Esophagus (tissue), 2 donors: Measurements from ENCODE around the gene PCDH9. TPM values are rescaled to one million over a fixed set of nuclear protein-coding genes. Genes with fewer than 3 reads are reported as not detected.

Source experiments
- H3K27ac ChIP-seq, 2 donors: one replicate each; pipeline ENCODE4 v1.5.1; 2013; ENCODE audit warnings: low read depth in 2 of 2, mild to moderate bottlenecking in 2 of 2, inconsistent platforms in 1 of 2, low read length in 1 of 2, moderate library complexity in 1 of 2
- H3K27me3 ChIP-seq, 2 donors: one replicate each; pipeline ENCODE4 v1.6.1; 2013; ENCODE audit warnings: low read length in 2 of 2, control low read depth in 1 of 2, mild to moderate bottlenecking in 1 of 2; ENCODE audit not compliant: insufficient read depth in 2 of 2, control insufficient read depth in 1 of 2
- H3K36me3 ChIP-seq, 2 donors: one replicate each; pipeline ENCODE4 v1.6.1; 2013; ENCODE audit warnings: low read length in 1 of 2; ENCODE audit not compliant: control insufficient read depth in 2 of 2, insufficient read depth in 2 of 2
- H3K4me1 ChIP-seq, 2 donors: one replicate each; pipeline ENCODE4 v1.6.1; 2013; ENCODE audit warnings: low read length in 1 of 2; ENCODE audit not compliant: control insufficient read depth in 2 of 2, insufficient read depth in 2 of 2
- H3K4me3 ChIP-seq, 2 donors: one replicate each; pipeline ENCODE4 v1.5.1; 2013; ENCODE audit warnings: low read length in 2 of 2, mild to moderate bottlenecking in 2 of 2, low read depth in 1 of 2, moderate library complexity in 1 of 2
- H3K9me3 ChIP-seq, 2 donors: one replicate each; pipeline ENCODE4 v1.6.1; 2013; ENCODE audit warnings: mild to moderate bottlenecking in 2 of 2, low read depth in 1 of 2, low read length in 1 of 2, moderate library complexity in 1 of 2; ENCODE audit not compliant: control insufficient read depth in 2 of 2, insufficient read depth in 1 of 2
- WGBS, 2 donors: extraction: QIAGEN DNeasy Blood & Tissue Kit; methylation state at CpG; one replicate each; pipeline ENCODE4 v1.1.7; 2013; 5-methylcytosine and 5-hydroxymethylcytosine counted together
- polyA plus RNA-seq, 2 donors: library from polyadenylated mRNA; stranded (reverse); fragments of 200-250 nt; gene quantifications; one replicate each; pipeline ENCODE4 v1.2.3, GENCODE V29; 2013
- donor health status: healthy with polysubstance abuse.
- donor health status: Bipolar disorder and iron deficiency.

PCDH9 gene
- polyA plus RNA-seq, 2 donors = 0.12 to 0.14 TPM

DNA sequence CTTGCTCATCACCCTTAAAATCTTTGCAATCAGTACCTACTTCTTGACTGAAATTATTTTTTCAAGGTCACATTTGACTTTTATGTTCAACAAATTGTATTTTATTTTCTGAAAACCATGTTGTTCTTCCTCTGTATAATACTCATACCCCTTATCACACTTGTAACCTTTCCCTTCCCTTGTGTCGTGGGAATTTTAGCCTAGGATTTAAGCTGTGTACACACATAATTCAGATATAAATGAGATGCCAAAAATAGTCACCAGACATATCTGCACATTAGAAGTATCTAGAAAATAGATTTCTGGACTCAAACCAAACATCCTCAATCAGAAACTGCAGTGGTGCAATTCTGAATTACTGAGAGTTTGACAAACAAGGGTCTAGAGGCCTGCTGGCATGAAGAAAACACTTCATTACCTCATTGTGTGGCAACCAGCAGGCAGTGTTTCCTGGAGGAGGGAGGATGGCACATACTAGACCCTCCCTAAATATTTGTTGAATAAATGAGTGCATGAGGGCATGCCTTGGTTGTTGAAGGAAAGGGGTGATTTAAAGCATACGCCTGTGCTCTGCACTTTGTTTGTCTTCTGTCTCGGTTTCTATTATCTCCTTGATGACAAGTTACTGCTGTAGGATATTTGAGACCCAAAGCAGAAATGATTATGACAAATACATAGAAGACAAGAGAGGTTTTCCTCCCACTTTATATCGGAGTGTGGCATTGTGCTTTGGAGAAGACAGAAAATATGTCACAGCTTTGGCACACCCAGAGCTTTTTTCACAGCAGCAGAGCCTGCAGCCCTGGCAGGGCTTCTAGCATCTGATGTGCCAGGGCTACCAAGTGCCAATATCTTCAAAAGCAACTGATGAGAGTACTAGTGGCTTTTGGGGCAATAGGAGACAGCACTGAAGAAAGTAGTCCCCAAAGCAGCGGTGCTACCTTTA is 881.1 kb downstream of the PCDH9 start:
- Histone ChIP-seq H3K4me3 (no peak overlapping the region), H3K27me3 (no peaks in the 10 kb centered on the region), H3K9me3 (no peaks in the 10 kb centered on the region), H3K4me1 (no peaks in the 10 kb centered on the region), H3K36me3 (no peaks in the 10 kb centered on the region), H3K27ac (no peak overlapping the region)
- 47 to 55% methylated on average over 5 of the region's 5 CpGs for WGBS, 2 donors

DNA sequence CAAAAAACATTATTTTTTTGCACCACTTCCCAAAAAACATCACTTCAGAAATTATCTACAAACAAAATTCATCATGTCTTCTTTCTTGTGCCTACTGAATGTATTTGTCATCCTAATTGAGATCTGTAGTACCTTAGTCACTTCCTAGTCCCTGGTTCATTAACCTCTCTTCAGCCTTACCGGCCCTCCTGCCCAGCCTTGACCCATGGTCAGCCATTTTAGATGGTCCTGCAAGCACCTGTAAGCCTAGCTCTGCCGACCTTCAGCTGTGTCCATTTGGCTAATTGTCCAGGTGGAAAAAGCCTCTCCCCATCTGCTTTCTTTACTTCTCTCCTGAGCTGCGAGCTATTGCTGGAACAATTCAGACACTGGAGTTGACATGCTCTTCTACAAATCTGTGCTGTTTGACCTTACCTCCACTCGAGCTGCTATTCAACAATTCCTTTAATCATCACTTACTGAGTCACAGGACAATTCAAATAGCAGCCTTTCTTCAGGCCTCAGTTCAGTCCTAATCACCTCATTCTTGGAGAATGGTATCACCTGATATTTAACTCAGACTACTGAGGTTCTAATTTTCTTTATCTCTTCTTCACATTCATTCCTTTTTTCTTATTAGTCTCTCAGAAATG is 882.5 kb downstream of the PCDH9 start:
- H3K9me3 ChIP-seq = no peaks in the 10 kb centered on the region
- H3K27ac ChIP-seq = no peak overlapping the region
- H3K36me3 ChIP-seq = no peaks in the 10 kb centered on the region
- no peaks in the 10 kb centered on the region for H3K4me1 ChIP-seq
- 85 to 88% methylated on average over 4 of the region's 4 CpGs for WGBS, 2 donors
- H3K27me3 ChIP-seq = no peaks in the 10 kb centered on the region
- H3K4me3 ChIP-seq = no peak overlapping the region

DNA sequence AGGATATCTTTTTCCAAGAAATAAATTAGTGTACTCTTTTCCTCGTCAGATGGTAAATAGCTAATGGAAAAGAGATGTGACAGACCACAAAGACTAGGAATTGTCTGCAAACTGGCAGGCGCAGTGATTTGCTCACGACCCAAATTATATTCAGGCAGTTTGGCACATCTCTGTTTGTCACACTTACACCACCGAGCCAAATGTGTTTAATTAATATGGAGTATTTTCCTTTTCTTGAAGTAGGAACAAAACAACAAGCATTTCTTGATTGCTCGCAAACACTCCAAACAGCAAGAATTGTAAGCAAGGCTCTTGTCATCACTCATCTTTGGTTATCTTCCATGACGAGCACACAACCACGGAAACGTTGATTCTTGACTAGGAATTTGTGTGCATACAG is 884.2 kb downstream of the PCDH9 start:
- no peaks in the 10 kb centered on the region for H3K27me3 ChIP-seq
- no peaks in the 10 kb centered on the region for H3K9me3 ChIP-seq
- no peaks in the 10 kb centered on the region for H3K36me3 ChIP-seq
- no peaks in the 10 kb centered on the region for H3K4me1 ChIP-seq
- 79 to 80% methylated on average over 8 of the region's 8 CpGs for WGBS, 2 donors
- H3K4me3 ChIP-seq = no peak overlapping the region
- no peak overlapping the region for H3K27ac ChIP-seq

DNA sequence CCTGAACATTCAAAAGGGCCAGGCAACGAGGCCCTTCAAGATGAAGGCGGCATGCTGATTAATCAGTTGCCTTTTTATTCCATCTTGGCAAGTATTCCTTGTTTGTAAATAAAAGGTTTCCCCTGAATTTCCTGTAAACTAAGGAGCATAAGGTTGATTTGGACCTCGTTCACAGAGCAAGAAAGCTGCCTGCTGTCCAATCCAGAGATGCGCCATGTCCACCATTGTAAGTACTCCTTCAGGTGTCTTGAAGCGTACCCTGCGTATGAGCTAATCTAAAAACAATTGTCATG is 884.7 kb downstream of the PCDH9 start:
- WGBS, 2 donors = 80 to 85% methylated on average over 6 of the region's 6 CpGs

DNA sequence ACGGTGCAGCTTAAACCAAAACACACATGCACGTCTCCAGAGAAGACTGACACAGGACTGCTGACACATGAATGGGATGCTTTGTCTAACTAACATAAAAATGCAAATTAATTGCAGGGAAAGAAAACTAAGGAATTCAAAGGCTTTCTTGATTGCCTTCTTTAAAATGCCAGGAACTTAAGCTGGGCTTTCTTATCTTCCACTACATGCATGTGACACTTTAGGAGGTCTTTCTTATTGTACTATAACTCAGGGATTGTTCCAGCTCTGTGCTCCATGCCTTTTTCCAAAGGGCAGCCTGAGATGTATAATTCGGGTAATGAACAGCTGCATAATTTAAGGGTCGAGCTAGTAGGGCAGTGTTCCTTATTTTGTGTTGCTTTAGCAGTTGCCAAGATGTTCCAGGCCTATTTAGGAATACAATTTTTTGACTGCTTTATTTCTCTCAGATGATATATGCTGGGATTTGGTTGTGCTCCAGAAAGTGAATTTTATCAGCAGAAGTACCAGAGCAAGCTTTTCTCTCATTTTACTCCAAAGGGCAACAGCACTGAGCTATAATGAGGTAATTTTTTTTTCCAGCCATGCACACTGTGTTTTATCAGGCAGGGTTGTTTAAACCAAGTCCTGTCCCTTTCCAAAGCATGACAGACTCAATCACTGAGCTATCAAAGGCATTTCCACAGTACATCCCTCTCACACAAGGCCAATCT is 885.2 kb downstream of the PCDH9 start:
- H3K27me3 ChIP-seq = no peaks in the 10 kb centered on the region
- 66 to 73% methylated on average over 4 of the region's 4 CpGs for WGBS, 2 donors
- H3K4me3 ChIP-seq = no peak overlapping the region
- no peaks in the 10 kb centered on the region for H3K4me1 ChIP-seq
- no peak overlapping the region for H3K27ac ChIP-seq
- H3K9me3 ChIP-seq = no peaks in the 10 kb centered on the region
- no peaks in the 10 kb centered on the region for H3K36me3 ChIP-seq

More for the DNA sequence above, 884.7 kb downstream of the PCDH9 start:
- Histone ChIP-seq H3K4me3 (no peak overlapping the region), H3K36me3 (no peaks in the 10 kb centered on the region), H3K4me1 (no peaks in the 10 kb centered on the region), H3K9me3 (no peaks in the 10 kb centered on the region), H3K27me3 (no peaks in the 10 kb centered on the region), H3K27ac (no peak overlapping the region)

DNA sequence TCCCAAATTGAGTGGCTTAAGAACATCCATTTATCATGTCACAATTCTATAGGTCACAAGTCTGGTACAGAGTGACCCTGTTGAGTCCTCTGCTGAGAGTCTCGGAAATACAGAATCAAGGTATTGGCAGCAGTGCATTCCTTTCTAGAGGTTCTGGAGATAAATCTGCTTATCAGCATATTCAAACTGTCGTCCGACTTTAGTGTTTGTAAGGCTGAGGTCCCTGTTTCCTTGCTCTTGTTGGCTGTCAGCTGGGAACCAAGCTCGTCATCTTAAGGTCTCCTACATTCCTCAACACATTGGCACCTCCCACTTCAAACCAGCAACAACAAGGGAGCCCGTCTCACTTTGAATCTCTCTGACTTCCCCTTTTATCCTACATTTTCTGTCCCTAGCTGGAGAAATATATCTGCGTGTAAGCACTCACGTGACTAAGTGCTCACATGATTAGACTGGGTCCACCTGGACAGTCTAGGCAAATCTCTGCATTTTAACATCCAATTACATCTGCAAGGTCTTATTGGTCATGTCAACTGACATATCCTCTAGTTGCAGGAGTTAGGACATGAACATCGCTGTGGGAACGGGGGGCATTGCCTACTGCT is 886.8 kb downstream of the PCDH9 start:
- no peaks in the 10 kb centered on the region for H3K9me3 ChIP-seq
- no peak overlapping the region for H3K27ac ChIP-seq
- H3K4me1 ChIP-seq = no peaks in the 10 kb centered on the region
- 82 to 89% methylated on average over 9 of the region's 9 CpGs for WGBS, 2 donors
- H3K4me3 ChIP-seq = no peak overlapping the region
- no peaks in the 10 kb centered on the region for H3K36me3 ChIP-seq
- no peaks in the 10 kb centered on the region for H3K27me3 ChIP-seq

DNA sequence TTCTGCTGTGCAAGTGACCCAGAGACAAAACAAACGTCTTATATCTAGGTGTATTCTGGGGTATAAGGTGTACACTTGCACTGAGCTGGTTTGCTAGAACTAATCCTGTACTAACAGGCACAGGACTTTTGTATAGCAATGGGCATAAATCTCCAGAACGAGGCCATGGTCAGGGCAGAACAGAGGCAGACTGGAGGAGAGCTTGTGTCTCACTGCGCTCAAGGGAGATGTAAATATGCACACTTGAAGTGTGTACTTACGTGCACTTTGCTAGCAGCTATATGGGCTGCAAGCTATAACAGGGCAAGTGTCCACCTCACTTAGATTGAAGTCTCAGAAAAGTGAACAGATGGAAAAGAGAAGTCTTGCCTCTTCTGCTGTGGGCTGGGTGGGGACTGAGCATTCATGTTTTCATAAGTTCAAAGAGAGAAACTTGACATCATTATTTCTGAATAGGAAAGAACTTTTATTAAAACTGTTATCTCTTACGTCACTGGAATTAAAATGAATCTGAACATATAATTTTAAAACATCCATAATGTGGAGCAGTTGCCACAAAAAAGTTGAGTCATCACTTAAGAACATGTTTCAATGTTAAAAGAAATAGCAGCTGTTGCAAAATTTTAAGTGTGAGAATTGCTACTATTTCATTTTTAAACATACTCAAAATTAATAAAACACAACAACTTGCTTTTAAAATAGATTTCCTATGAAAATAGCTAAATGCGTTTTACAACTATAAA is 888.3 kb downstream of the PCDH9 start:
- H3K36me3 ChIP-seq = no peaks in the 10 kb centered on the region
- H3K4me3 ChIP-seq = no peak overlapping the region
- WGBS, 2 donors = 82 to 84% methylated on average over 6 of the region's 6 CpGs
- H3K27ac ChIP-seq = no peak overlapping the region
- no peaks in the 10 kb centered on the region for H3K4me1 ChIP-seq
- no peaks in the 10 kb centered on the region for H3K9me3 ChIP-seq
- no peaks in the 10 kb centered on the region for H3K27me3 ChIP-seq

DNA sequence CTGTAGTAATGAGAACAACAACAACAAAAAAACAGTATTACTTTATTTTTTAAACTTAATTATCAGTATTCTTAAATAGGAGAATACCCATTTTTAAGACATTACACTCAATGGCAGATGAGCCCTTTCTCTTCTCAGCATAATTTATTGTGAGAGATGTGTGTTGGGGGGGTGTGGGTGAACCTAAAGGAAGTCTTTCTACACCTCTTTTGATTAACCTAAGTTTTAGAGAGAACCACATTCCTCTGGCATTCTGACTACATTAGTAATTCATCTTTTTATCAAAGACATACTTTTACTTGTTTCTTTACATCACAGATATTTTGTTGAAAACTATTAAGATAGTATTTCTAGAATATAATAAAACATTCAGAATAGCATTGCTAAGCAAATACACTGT is 890.9 kb downstream of the PCDH9 start:
- Histone ChIP-seq H3K36me3 (no peaks in the 10 kb centered on the region), H3K4me1 (no peaks in the 10 kb centered on the region), H3K4me3 (no peak overlapping the region), H3K27me3 (no peaks in the 10 kb centered on the region), H3K27ac (no peak overlapping the region), H3K9me3 (no peaks in the 10 kb centered on the region)

DNA sequence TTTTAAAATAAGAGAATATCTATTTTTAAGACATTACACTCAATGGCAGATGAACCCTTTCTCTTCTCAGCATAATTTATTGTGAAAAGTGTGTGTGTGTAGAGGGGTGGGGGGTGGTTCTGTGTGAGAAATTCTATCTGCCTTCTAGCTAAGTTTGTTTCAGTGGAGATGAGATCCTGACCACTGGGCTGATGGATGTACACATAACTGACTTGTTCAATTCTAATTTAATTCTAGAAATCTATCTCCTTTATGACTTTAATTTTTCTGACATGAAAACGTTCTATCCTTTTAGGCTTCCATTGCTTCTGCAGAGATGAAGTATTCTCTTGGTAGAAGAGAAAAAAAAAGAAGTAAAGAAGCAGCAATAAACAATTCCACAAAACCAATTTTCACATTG is 891.6 kb downstream of the PCDH9 start:
- 38 to 42% methylated on average over 1 of the region's 1 CpG for WGBS, 2 donors
- H3K9me3 ChIP-seq = no peaks in the 10 kb centered on the region
- no peaks in the 10 kb centered on the region for H3K27me3 ChIP-seq
- no peaks in the 10 kb centered on the region for H3K36me3 ChIP-seq
- H3K27ac ChIP-seq = no peak overlapping the region
- no peak overlapping the region for H3K4me3 ChIP-seq
- no peaks in the 10 kb centered on the region for H3K4me1 ChIP-seq
